Measurements from ENCODE around the gene FKBP2. TPM values are rescaled to one million over a fixed set of nuclear protein-coding genes. Genes with fewer than 3 reads are reported as not detected.
A peak's percentile ranks its signal among the peaks of the same experiment; 100 is the strongest.

The FKBP2 gene
- total and polyA plus RNA-seq, 2 of the 13 experiments (the other 11 are each of a cell fraction or from before 2014, with no cell fraction given) = 30.1 to 53.3 TPM

- no peak for TF ChIP-seq RNF219 (CRISPR knock-in tag; IDR thresholded peaks at IDR 0.05)
- no peak for TF ChIP-seq IRX3 (CRISPR knock-in tag; IDR thresholded peaks at IDR 0.05; ENCODE audit: borderline replicate concordance, low read depth)
- no peak for TF ChIP-seq MIXL1 (CRISPR knock-in tag; IDR thresholded peaks at IDR 0.05)
- peak; percentile 12; the same call in 1 of the 2 replicates for TF ChIP-seq HNF4G (IDR thresholded peaks at IDR 0.05; ENCODE audit: borderline replicate concordance, low read depth, low read length)
- no peak for TF ChIP-seq HNF4G (CRISPR knock-in tag; IDR thresholded peaks at IDR 0.05; ENCODE audit: borderline replicate concordance, low read depth)
- peak; percentile 98 for TF ChIP-seq YY1 (IDR thresholded peaks at IDR 0.05; ENCODE audit: insufficient read depth, insufficient replicate concordance, low read depth, low read length)
- no peak for TF ChIP-seq ZNF10 (CRISPR knock-in tag; IDR thresholded peaks at IDR 0.05; ENCODE audit: borderline replicate concordance, low read depth)
- no peak for TF ChIP-seq ZNF282 (IDR thresholded peaks at IDR 0.05; ENCODE audit: partially characterized antibody)
- no peak for TF ChIP-seq RARG (CRISPR knock-in tag; IDR thresholded peaks at IDR 0.05; ENCODE audit: low read depth)
- no peak for TF ChIP-seq ATF5 (CRISPR knock-in tag; IDR thresholded peaks at IDR 0.05; ENCODE audit: low read depth)
- no peak for TF ChIP-seq ZBTB7B (CRISPR knock-in tag; IDR thresholded peaks at IDR 0.05)
- no peak for TF ChIP-seq SRF (IDR thresholded peaks at IDR 0.05; ENCODE audit: low read depth, low read length)
- TF ChIP-seq CREB1 (IDR thresholded peaks at IDR 0.05) = no peak
- TF ChIP-seq CREB1 (CRISPR knock-in tag; IDR thresholded peaks at IDR 0.05) = no peak
- peak; percentile 93 for TF ChIP-seq ZNF143 (CRISPR knock-in tag; IDR thresholded peaks at IDR 0.05)
- peak; percentile 86; the same call in 1 of the 2 replicates for TF ChIP-seq ZSCAN31 (CRISPR knock-in tag; IDR thresholded peaks at IDR 0.05; ENCODE audit: low read depth)
- peak; percentile 6 for TF ChIP-seq TBL1XR1 (IDR thresholded peaks at IDR 0.05; ENCODE audit: borderline replicate concordance, low read length, partially characterized antibody)
- TF ChIP-seq ATF4 (CRISPR knock-in tag; IDR thresholded peaks at IDR 0.05) = no peak
- no peak for TF ChIP-seq RBM22 (optimal IDR thresholded peaks at IDR 0.05; ENCODE audit: low read length)
- TF ChIP-seq ZNF747 (CRISPR knock-in tag; IDR thresholded peaks at IDR 0.05; ENCODE audit: borderline replicate concordance) = no peak; the same call in 1 of the 2 replicates
- TF ChIP-seq ZNF430 (CRISPR knock-in tag; IDR thresholded peaks at IDR 0.05) = no peak
- no peak for TF ChIP-seq FOSL1 (CRISPR knock-in tag; IDR thresholded peaks at IDR 0.05; ENCODE audit: borderline replicate concordance)
- no peak for TF ChIP-seq NCOR1 (IDR thresholded peaks at IDR 0.05; ENCODE audit: borderline replicate concordance, low read length)
- TF ChIP-seq TCF7L2 (IDR thresholded peaks at IDR 0.05; ENCODE audit: low read depth, low read length) = no peak
- TF ChIP-seq ZNF343 (CRISPR knock-in tag; IDR thresholded peaks at IDR 0.05) = no peak
- no peak for TF ChIP-seq ZNF17 (CRISPR knock-in tag; IDR thresholded peaks at IDR 0.05)
- TF ChIP-seq MZF1 (CRISPR knock-in tag; IDR thresholded peaks at IDR 0.05; ENCODE audit: borderline replicate concordance) = no peak
- no peak for TF ChIP-seq ZNF674 (CRISPR knock-in tag; IDR thresholded peaks at IDR 0.05; ENCODE audit: low read depth)
- TF ChIP-seq ZNF331 (CRISPR knock-in tag; IDR thresholded peaks at IDR 0.05) = no peak; the same call in 1 of the 2 replicates
Measured at GRCh38 chr11:64246871-64247728, 6.2 kb downstream of the FKBP2 start, which contains the start of gene PPP1R14B (continued).

Measured in HepG2 (cell line).